Mucosa of descending colon (tissue), 3 donors: ENCODE measurements around the gene PCBP2. TPM values are rescaled to one million over a fixed set of nuclear protein-coding genes. Genes with fewer than 3 reads are reported as not detected.

Experiments used
- ATAC-seq: fragments of 200-7000 bp; cut with Tn5 transposase; one replicate; pipeline ENCODE4 v1.9.1; 2020; ENCODE audit warnings: mild to moderate bottlenecking, moderate library complexity
- DNase-seq, 3 donors: peaks; one replicate each; pipeline ENCODE4 v3.0.0-alpha.2; 2020
- H3K36me3 ChIP-seq: fragments of 200-600 bp; one replicate; pipeline ENCODE4 v1.8.0; 2021; ENCODE audit warnings: low read depth, mild to moderate bottlenecking
- H3K4me1 ChIP-seq: fragments of 200-600 bp; one replicate; pipeline ENCODE4 v1.8.0; 2021; ENCODE audit warnings: low read depth, mild to moderate bottlenecking
- H3K4me3 ChIP-seq: fragments of 200-600 bp; one replicate; pipeline ENCODE4 v1.8.0; 2021; ENCODE audit warnings: mild to moderate bottlenecking
- H3K9me3 ChIP-seq: fragments of 200-600 bp; one replicate; pipeline ENCODE4 v1.8.0; 2021; ENCODE audit warnings: mild to moderate bottlenecking
- CTCF ChIP-seq: fragments of 200-600 bp; IDR thresholded peaks from one replicate; pipeline ENCODE4 v1.8.0; 2022; ENCODE audit warnings: antibody characterized with exemption, mild to moderate bottlenecking
- intact Hi-C, 2 donors: fragments of 100-400 bp; cut with DNase I in 1 of 2; cut with micrococcal nuclease in 1 of 2; formaldehyde crosslinking; loops; one replicate each; pipeline versions ENCODE4 v1.11.0 to v1.11.1; 2022; cut with DNase I, micrococcal nuclease
- total RNA-seq, 3 donors: library from RNA; stranded (reverse); fragmentation: NEBNext Ultra II Directional in 2 of 3; extraction: Animal tissue kit (Norgen Biotek cat#: 25700) in 2 of 3; gene quantifications; one replicate each; pipeline versions ENCODE4 v1.2.1 to v1.2.4, GENCODE V29; 2021 to 2023
- donor health status: DM: no; HTN: no; CAD: no; lungs with moderate emphysema.
- donor health status: DM: no; HTN: no; CAD: no.
- donor health status: DM: no; HTN: yes; CAD: no.

Gene PCBP2
- total RNA-seq, 3 donors from 2014 or later, result 584 to 701 (median 615) TPM

- H3K4me1 ChIP-seq, result no peaks in the 10 kb centered on the region
- H3K9me3 ChIP-seq, result no peaks in the 10 kb centered on the region
- TF ChIP-seq CTCF, result no peak
- H3K4me3 ChIP-seq, result no peak overlapping the region
- no peak for ATAC-seq
- no peak for DNase-seq
- H3K36me3 ChIP-seq, result no peaks in the 10 kb centered on the region
- intact Hi-C loops, result no loop called here
Observed at GRCh38 chr12:53518381-53518780, 66.5 kb downstream of the PCBP2 start.

GRCh38 chr12:53523131-53523530, 71.2 kb downstream of the PCBP2 start:
- no peak overlapping the region for H3K4me3 ChIP-seq
- H3K36me3 ChIP-seq, result peaks cover 3% of the 10 kb centered on the region
- H3K4me1 ChIP-seq, result no peaks in the 10 kb centered on the region

GRCh38 chr12:53524476-53524875, 72.6 kb downstream of the PCBP2 start:
- no peak overlapping the region for H3K4me3 ChIP-seq
- intact Hi-C loops, result no loop called here
- H3K4me1 ChIP-seq, result no peaks in the 10 kb centered on the region
- peaks cover 3% of the 10 kb centered on the region for H3K36me3 ChIP-seq
- no peak for DNase-seq
- no peak for ATAC-seq
- no peaks in the 10 kb centered on the region for H3K9me3 ChIP-seq
- no peak for TF ChIP-seq CTCF

More at GRCh38 chr12:53523131-53523530, 71.2 kb downstream of the PCBP2 start:
- DNase-seq (no peak), ATAC-seq (no peak)
- intact Hi-C loops, result no loop called here
- no peaks in the 10 kb centered on the region for H3K9me3 ChIP-seq
- TF ChIP-seq CTCF, result no peak

GRCh38 chr12:53530061-53530460, 78.2 kb downstream of the PCBP2 start:
- Histone ChIP-seq H3K4me3 (no peak overlapping the region), H3K9me3 (no peaks in the 10 kb centered on the region), H3K36me3 (peaks cover 14% of the 10 kb centered on the region), H3K4me1 (no peaks in the 10 kb centered on the region)
- DNase-seq (no peak), ATAC-seq (no peak)
- no peak for TF ChIP-seq CTCF
- intact Hi-C loops, result no loop called here

Other genes with a start within 250 kb of the PCBP2 start
- gene ITGB7, start 244.9 kb upstream of the PCBP2 start, total RNA-seq, result 10 to 100 TPM in 1 of 3 donors, 1 to 10 TPM in 2; 6.2 to 13.8 (median 7.3) TPM
- 10 to 100 TPM; 10.7 to 35.3 (median 16.9) TPM for gene RARG, start 219.9 kb upstream of the PCBP2 start, total RNA-seq
- gene ESPL1, start 183.8 kb upstream of the PCBP2 start, total RNA-seq, result 10 to 100 TPM in 1 of 3 donors, 1 to 10 TPM in 2; 4.5 to 13.1 (median 5.8) TPM
- 100 to 1,000 TPM; 262 to 390 (median 268) TPM for gene PFDN5, start 156.6 kb upstream of the PCBP2 start, total RNA-seq
- 10 to 100 TPM; 35.4 to 54.9 (median 38.0) TPM for gene MYG1, start 152.4 kb upstream of the PCBP2 start, total RNA-seq
- 10 to 100 TPM; 40.2 to 46.9 (median 46.3) TPM for gene AAAS, start 130.5 kb upstream of the PCBP2 start, total RNA-seq
- not detected for gene SP7, start 115.7 kb upstream of the PCBP2 start, total RNA-seq
- gene SP1, start 71.9 kb upstream of the PCBP2 start, total RNA-seq, result 100 to 1,000 TPM in 2 of 3 donors, 10 to 100 TPM in 1; 96.1 to 111 (median 105) TPM
- under 1 TPM in 1 of 3 donors, not detected in 2; 0.16 TPM for gene AMHR2, start 28.2 kb upstream of the PCBP2 start, total RNA-seq
- gene PRR13, start 10.4 kb upstream of the PCBP2 start, total RNA-seq, result 100 to 1,000 TPM; 283 to 581 (median 528) TPM
- 10 to 100 TPM in 1 of 3 donors, 1 to 10 TPM in 2; 3.2 to 18.8 (median 8.9) TPM for gene MAP3K12, start 47.4 kb downstream of the PCBP2 start, total RNA-seq
- 10 to 100 TPM; 22.9 to 26.8 (median 25.1) TPM for gene TARBP2, start 49.2 kb downstream of the PCBP2 start, total RNA-seq
- not detected for gene NPFF, start 55.4 kb downstream of the PCBP2 start, total RNA-seq
- gene ATF7, start 174.3 kb downstream of the PCBP2 start, total RNA-seq, result 10 to 100 TPM; 35.6 to 50.9 (median 42.8) TPM
- 100 to 1,000 TPM; 328 to 354 (median 349) TPM for gene ATP5MC2, start 224.0 kb downstream of the PCBP2 start, total RNA-seq